IMR-90 (cell line): ENCODE data around the gene TEX14. TPM values are rescaled to one million over a fixed set of nuclear protein-coding genes. Genes with fewer than 3 reads are reported as not detected.

ENCODE experiments used
- ATAC-seq: fragments of 200-7000 bp; cut with Tn5 transposase; 2 replicates; pipeline ENCODE4 v1.9.1; 2020; ENCODE audit warnings: low read depth, mild to moderate bottlenecking, moderate library complexity
- BruUV-seq: library from RNA; stranded (reverse); fragments of 400-500 nt; replicated peaks from 2 replicates; lab custom pipeline; 2021; lab: Mats Ljungman, UMichigan
- CTCF ChIA-PET: fragments of 300-600 bp; formaldehyde crosslinking; extraction: SDS; loops from one replicate; lab custom pipeline; 2021; ENCODE audit warnings: antibody characterized with exemption; lab: Yijun Ruan, JAX
- POLR2A ChIA-PET: fragments of 300-600 bp; sonication (Branson Sonifier 250); formaldehyde crosslinking; loops from one replicate; lab custom pipeline; 2022; ENCODE audit warnings: antibody characterized with exemption; ENCODE audit not compliant: unreplicated experiment; lab: Charles Lee
- DNase-seq: peaks from one replicate; pipeline ENCODE4 v3.0.0; 2013
- H2AFZ ChIP-seq: replicated peaks from 2 replicates; pipeline ENCODE3; 2013; ENCODE audit warnings: low read length, mild to moderate bottlenecking; ENCODE audit not compliant: poor library complexity
- H2AK5ac ChIP-seq: 2 replicates; pipeline ENCODE4 v1.6.1; 2013; ENCODE audit warnings: low read depth, low read length, inconsistent platforms
- H2AK9ac ChIP-seq: replicated peaks from 2 replicates; pipeline ENCODE3; 2013; ENCODE audit warnings: mild to moderate bottlenecking, low read depth, low read length, moderate library complexity; ENCODE audit not compliant: poor library complexity
- H2BK120ac ChIP-seq: 2 replicates; pipeline ENCODE4 v1.6.1; 2013; ENCODE audit warnings: low read depth, low read length, inconsistent platforms
- H2BK15ac ChIP-seq: 3 replicates; pipeline ENCODE4 v1.6.1; 2013; ENCODE audit warnings: low read depth, low read length, inconsistent platforms
- H2BK20ac ChIP-seq: 2 replicates; pipeline ENCODE4 v1.6.1; 2013; ENCODE audit warnings: low read depth, mild to moderate bottlenecking, inconsistent platforms, low read length, moderate library complexity
- H2BK5ac ChIP-seq: 2 replicates; pipeline ENCODE4 v1.6.1; 2013; ENCODE audit warnings: mild to moderate bottlenecking, low read depth, low read length, inconsistent platforms; ENCODE audit not compliant: poor library complexity, severe bottlenecking
- H3K14ac ChIP-seq: replicated peaks from 2 replicates; pipeline ENCODE4 v1.6.1; 2013; ENCODE audit warnings: low read depth, low read length, inconsistent platforms
- H3K18ac ChIP-seq: 2 replicates; pipeline ENCODE4 v1.6.1; 2013; ENCODE audit warnings: low read depth, low read length, control low read depth
- H3K23ac ChIP-seq: 2 replicates; pipeline ENCODE4 v1.6.1; 2013; ENCODE audit warnings: low read depth, low read length, inconsistent platforms
- H3K27ac ChIP-seq: 2 replicates; pipeline ENCODE4 v1.5.1; 2013; ENCODE audit warnings: mild to moderate bottlenecking, control low read depth, low read length; ENCODE audit not compliant: insufficient read depth
- H3K27me3 ChIP-seq: 2 replicates; pipeline ENCODE4 v1.6.1; 2013; ENCODE audit warnings: low read length; ENCODE audit not compliant: control insufficient read depth, insufficient read depth
- H3K36me3 ChIP-seq: 2 replicates; pipeline ENCODE4 v1.6.1; 2013; ENCODE audit warnings: low read length, mixed read lengths; ENCODE audit not compliant: control insufficient read depth, insufficient read depth
- H3K4ac ChIP-seq: 2 replicates; pipeline ENCODE4 v1.6.1; 2013; ENCODE audit warnings: low read depth, low read length, inconsistent platforms
- H3K4me1 ChIP-seq: 2 replicates; pipeline ENCODE4 v1.6.1; 2013; ENCODE audit warnings: low read length, mixed read lengths; ENCODE audit not compliant: control insufficient read depth, insufficient read depth
- H3K4me2 ChIP-seq: 2 replicates; pipeline ENCODE4 v1.6.1; 2013; ENCODE audit warnings: low read depth, mild to moderate bottlenecking, control low read depth, low read length, moderate library complexity
- H3K4me3 ChIP-seq: 2 replicates; pipeline ENCODE4 v1.5.1; 2013; ENCODE audit warnings: low read depth, mild to moderate bottlenecking, control low read depth, low read length, moderate library complexity; ENCODE audit not compliant: insufficient read depth
- H3K56ac ChIP-seq: 2 replicates; pipeline ENCODE4 v1.6.1; 2013; ENCODE audit warnings: low read length, inconsistent platforms; ENCODE audit not compliant: insufficient read depth; ENCODE audit errors: extremely low read depth
- H3K79me1 ChIP-seq, 2 experiments: 2 replicates each; pipeline ENCODE4 v1.6.1; 2013; ENCODE audit warnings: low read length in 2 of 2, inconsistent platforms in 1 of 2, low read depth in 1 of 2
- H3K9ac ChIP-seq: 2 replicates; pipeline ENCODE4 v1.6.1; 2013; ENCODE audit warnings: low read depth, low read length, control low read depth
- H3K9me1 ChIP-seq: 2 replicates; pipeline ENCODE4 v1.6.1; 2013; ENCODE audit warnings: low read length, inconsistent platforms; ENCODE audit not compliant: insufficient read depth
- H3K9me3 ChIP-seq: 2 replicates; pipeline ENCODE4 v1.6.1; 2013; ENCODE audit warnings: low read length; ENCODE audit not compliant: control insufficient read depth, insufficient read depth
- H4K20me1 ChIP-seq: 2 replicates; pipeline ENCODE4 v1.6.1; 2013; ENCODE audit warnings: low read length, inconsistent platforms; ENCODE audit not compliant: insufficient read depth
- H4K5ac ChIP-seq: 2 replicates; pipeline ENCODE4 v1.6.1; 2013; ENCODE audit warnings: mild to moderate bottlenecking, low read depth, low read length, control low read depth
- H4K8ac ChIP-seq, 2 experiments: 2 replicates each; pipeline ENCODE4 v1.6.1; 2013; ENCODE audit warnings: low read depth in 2 of 2, low read length in 2 of 2, control low read depth in 1 of 2, inconsistent platforms in 1 of 2
- H4K91ac ChIP-seq: 2 replicates; pipeline ENCODE4 v1.6.1; 2013; ENCODE audit warnings: low read depth, low read length, inconsistent platforms; ENCODE audit not compliant: insufficient read depth
- BHLHE40 ChIP-seq: fragments of 150-350 bp; IDR thresholded peaks from 2 replicates; pipeline ENCODE4 v1.6.1; 2016; ENCODE audit warnings: mild to moderate bottlenecking, low read depth, low read length
- CEBPB ChIP-seq: IDR thresholded peaks from 2 replicates; pipeline ENCODE4 v1.6.1; 2012; ENCODE audit warnings: low read depth, low read length, improper control_type of control experiment
- CHD1 ChIP-seq: IDR thresholded peaks from 2 replicates; pipeline ENCODE4 v1.6.1; 2012; ENCODE audit warnings: low read depth, low read length, improper control_type of control experiment
- CTCF ChIP-seq: conservative IDR thresholded peaks from 2 replicates; pipeline ENCODE4 v1.5.1; 2012; ENCODE audit warnings: mild to moderate bottlenecking, low read depth, low read length, improper control_type of control experiment
- ELK1 ChIP-seq: fragments of 150-350 bp; IDR thresholded peaks from 2 replicates; pipeline ENCODE4 v1.6.1; 2016; ENCODE audit warnings: low read depth, mild to moderate bottlenecking, low read length, moderate library complexity, borderline replicate concordance
- FOS ChIP-seq: fragments of 150-350 bp; IDR thresholded peaks from 2 replicates; pipeline ENCODE4 v1.6.1; 2016; ENCODE audit warnings: low read depth, low read length
- MAFK ChIP-seq: IDR thresholded peaks from 2 replicates; pipeline ENCODE4 v1.6.1; 2012; ENCODE audit warnings: low read depth, low read length, improper control_type of control experiment
- MAZ ChIP-seq: IDR thresholded peaks from 2 replicates; pipeline ENCODE4 v1.6.1; 2012; ENCODE audit warnings: low read depth, mild to moderate bottlenecking, low read length, improper control_type of control experiment, moderate library complexity, borderline replicate concordance
- MXI1 ChIP-seq: IDR thresholded peaks from 2 replicates; pipeline ENCODE4 v1.6.1; 2012; ENCODE audit warnings: low read depth, mild to moderate bottlenecking, low read length, moderate library complexity, borderline replicate concordance
- NFE2L2 ChIP-seq: fragments of 150-350 bp; IDR thresholded peaks from 2 replicates; pipeline ENCODE4 v1.6.1; 2016; ENCODE audit warnings: low read depth, mild to moderate bottlenecking, low read length
- POLR2A ChIP-seq: IDR thresholded peaks from 2 replicates; pipeline ENCODE4 v1.6.1; 2012; ENCODE audit warnings: mild to moderate bottlenecking, low read depth, low read length
- RAD21 ChIP-seq: IDR thresholded peaks from 2 replicates; pipeline ENCODE4 v1.6.1; 2012; ENCODE audit warnings: low read length, improper control_type of control experiment
- RCOR1 ChIP-seq: IDR thresholded peaks from 2 replicates; pipeline ENCODE4 v1.6.1; 2012; ENCODE audit warnings: mild to moderate bottlenecking, low read length, improper control_type of control experiment; ENCODE audit not compliant: insufficient replicate concordance
- RFX5 ChIP-seq: IDR thresholded peaks from 2 replicates; pipeline ENCODE4 v1.8.0; 2012; ENCODE audit warnings: low read depth, mild to moderate bottlenecking, low read length, moderate library complexity
- SMC3 ChIP-seq: fragments of 150-350 bp; IDR thresholded peaks from 2 replicates; pipeline ENCODE4 v1.6.1; 2016; ENCODE audit warnings: low read depth, mild to moderate bottlenecking, antibody characterized with exemption, low read length, moderate library complexity
- USF2 ChIP-seq: fragments of 150-350 bp; IDR thresholded peaks from 2 replicates; pipeline ENCODE4 v1.6.1; 2017; ENCODE audit warnings: mild to moderate bottlenecking, antibody characterized with exemption, low read length, low read depth
- WGBS, 2 experiments: methylation state at CpG; one replicate each; pipeline versions ENCODE4 v1.1.5 to v1.1.7; 2013; ENCODE audit warnings: missing lambda C conversion rate in 2 of 2; ENCODE audit not compliant: insufficient read length in 1 of 2; ENCODE audit errors: extremely low coverage in 2 of 2; 5-methylcytosine and 5-hydroxymethylcytosine counted together
- dilution Hi-C: fragments of 300-500 bp; cut with HindIII; formaldehyde crosslinking; loops from one replicate; pipeline ENCODE4 v1.14.3; 2018; ENCODE audit warnings: low sequenced_read_pairs; ENCODE audit not compliant: unreplicated experiment
- in situ Hi-C: fragments of 300-500 bp; cut with MboI; formaldehyde crosslinking; loops from 3 replicates; pipeline ENCODE4 v1.14.3; 2019; ENCODE audit warnings: low sequenced_read_pairs, inconsistent platforms, mixed read lengths
- intact Hi-C: fragments of 100-400 bp; cut with micrococcal nuclease; formaldehyde crosslinking; loops from 2 replicates; pipeline ENCODE4 v1.10.0; 2022
- polyA plus RNA-seq, 3 experiments: library from polyadenylated mRNA; depleted of rRNA; stranded (reverse); fragments of >200 nt; gene quantifications; 2 replicates each; pipeline ENCODE4 v1.2.3, GENCODE V29; 2012; ENCODE audit warnings: low replicate concordance in 1 of 3
- total RNA-seq: library from RNA; depleted of rRNA; stranded (reverse); fragments of >200 nt; gene quantifications from 2 replicates; pipeline ENCODE4 v1.2.3, GENCODE V29; 2012

The TEX14 gene
- total and polyA plus RNA-seq, 2 of the 4 experiments (the other 2 are of a cell fraction) = not detected

DNA sequence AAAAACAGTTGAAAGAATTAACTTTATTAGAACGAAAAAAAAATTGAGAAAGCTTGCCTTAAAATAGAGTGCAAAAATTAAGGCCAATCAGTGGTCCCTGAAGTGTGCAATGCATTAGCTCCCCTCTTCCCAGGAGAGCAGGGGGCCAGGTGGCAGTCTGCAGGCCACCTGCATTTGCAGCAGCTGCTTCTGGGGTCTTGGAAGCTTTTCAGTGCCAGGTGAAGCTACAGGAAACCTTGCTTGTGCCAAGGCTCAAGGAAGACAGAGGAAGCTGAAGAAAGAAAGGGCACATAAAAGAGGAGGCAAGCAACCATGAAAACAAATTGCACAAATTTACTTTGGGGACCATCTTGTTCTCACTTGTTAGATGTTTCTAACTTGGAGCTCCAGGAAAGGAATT, 126.9 kb downstream of the TEX14 start:
- POLR2A ChIA-PET = no interaction called here

More for the DNA sequence above, 126.9 kb downstream of the TEX14 start:
- Histone ChIP-seq H2BK15ac (no peak overlapping the region), H3K36me3 (no peaks in the 10 kb centered on the region), H3K79me1 (no peaks in the 10 kb centered on the region), H3K9me1 (no peaks in the 10 kb centered on the region), H4K20me1 (no peaks in the 10 kb centered on the region), H3K9ac (no peak overlapping the region), H3K4me2 (no peak overlapping the region), H2BK20ac (no peak overlapping the region), H3K14ac (no peak overlapping the region), H3K27ac (no peak overlapping the region), H3K4me3 (no peak overlapping the region), H2AFZ (no peak overlapping the region), H4K91ac (no peak overlapping the region), H3K27me3 (peaks cover 16% of the 10 kb centered on the region), H3K4me1 (no peaks in the 10 kb centered on the region), H2BK5ac (no peak overlapping the region), H3K9me3 (no peaks in the 10 kb centered on the region), H2BK120ac (no peak overlapping the region), H4K8ac (no peak overlapping the region), H3K4ac (no peak overlapping the region), H2AK9ac (no peak overlapping the region), H4K5ac (no peak overlapping the region), H2AK5ac (no peak overlapping the region), H3K56ac (no peak overlapping the region), H3K18ac (no peak overlapping the region), H3K23ac (no peak overlapping the region)
- in situ Hi-C loops (no loop called here), dilution Hi-C loops (no loop called here), intact Hi-C loops (no loop called here)
- no TSS peak for BruUV-seq
- TF ChIP-seq POLR2A (no peak), MXI1 (no peak), CHD1 (no peak), BHLHE40 (no peak), RCOR1 (no peak), CEBPB (no peak), MAZ (no peak), CTCF (no peak), FOS (no peak), RAD21 (no peak), MAFK (no peak), ELK1 (no peak), SMC3 (no peak), NFE2L2 (no peak), RFX5 (no peak), USF2 (no peak)
- CTCF ChIA-PET = no interaction called here
- no peak for DNase-seq
- no CpG with 5 or more reads among the region's 1 CpG for WGBS, 2 experiments
- ATAC-seq = no peak
